Measurements from ENCODE around the gene KCP.

GRCh38 chr7:128888039-128888755 is 22.3 kb downstream of the KCP start:
- no peak for TF ChIP-seq POLR2A (IDR thresholded peaks at IDR 0.05; ENCODE audit: low read depth, low read length)
- no peak for TF ChIP-seq TAF1 (IDR thresholded peaks at IDR 0.05; ENCODE audit: borderline replicate concordance, low read depth, low read length)
- no peak for TF ChIP-seq POLR2AphosphoS5 (IDR thresholded peaks at IDR 0.05; ENCODE audit: low read depth, low read length)

Data from GM12892 (cell line).